Ovary (tissue), 10 donors: ENCODE measurements around the gene ZNF543. TPM values are rescaled to one million over a fixed set of nuclear protein-coding genes. Genes with fewer than 3 reads are reported as not detected.
"Not testable (repeated sequence)": the region's sequence is repeated elsewhere in the genome, so short reads cannot be mapped to it uniquely, and the experiment has no call there.

Experiments used
- DNase-seq, 5 donors: peaks; one replicate each; pipeline ENCODE4 v3.0.0-alpha.2; 2019 to 2020
- H3K27ac ChIP-seq, 2 donors: fragments of 200-600 bp; one replicate each; pipeline versions ENCODE4 v1.5.1 to v1.8.0; 2019 to 2022
- H3K27me3 ChIP-seq: fragments of 200-600 bp; one replicate; pipeline ENCODE4 v1.8.0; 2022
- H3K36me3 ChIP-seq: fragments of 200-600 bp; sonication (generic); one replicate; pipeline ENCODE4 v1.5.1; 2019
- H3K4me1 ChIP-seq: one replicate; pipeline ENCODE4 v1.8.1; 2013; ENCODE audit warnings: mild to moderate bottlenecking, moderate library complexity; ENCODE audit not compliant: insufficient read depth
- H3K4me3 ChIP-seq: fragments of 200-600 bp; sonication (generic); one replicate; pipeline ENCODE4 v1.5.1; 2017
- H3K9me3 ChIP-seq, 2 donors: fragments of 200-600 bp in 1 of 2; sonication (generic) in 1 of 2; one replicate each; pipeline versions ENCODE4 v1.5.1 to v1.8.1; 2013 to 2019; ENCODE audit warnings: mild to moderate bottlenecking in 1 of 2, moderate library complexity in 1 of 2
- EP300 ChIP-seq: sonication (generic); formaldehyde crosslinking; IDR thresholded peaks from one replicate; pipeline ENCODE4 v1.6.1; 2017; ENCODE audit warnings: antibody characterized with exemption
- POLR2A ChIP-seq: fragments of 450-650 bp; IDR thresholded peaks from one replicate; pipeline ENCODE4 v1.6.1; 2017; ENCODE audit warnings: antibody characterized with exemption, mild to moderate bottlenecking, moderate library complexity
- WGBS, 3 donors: extraction: QIAGEN DNeasy Blood & Tissue Kit in 1 of 3; methylation state at CpG; one replicate each; pipeline versions ENCODE4 v1.1.5 to v1.1.7; 2013 to 2017; 5-methylcytosine and 5-hydroxymethylcytosine counted together
- intact Hi-C, 4 donors: fragments of 100-400 bp; cut with DNase I; formaldehyde crosslinking; loops; one replicate each; pipeline versions ENCODE4 v1.11.0 to v1.15.1; 2022 to 2023
- long read RNA-seq, 3 donors: library from polyadenylated mRNA in 2 of 3; unstranded in 2 of 3; transcript quantifications; one replicate each; pipeline ENCODE4 v2.0.0 and lab custom pipeline, GENCODE V29; 2021 to 2026
- polyA plus RNA-seq, 2 donors: library from polyadenylated mRNA; stranded (reverse); fragments of 200-250 nt in 1 of 2; fragments of 350-450 nt in 1 of 2; fragmentation: Illumina TruSeq in 1 of 2; extraction: RNeasy Lipid Tissue Mini Kit (QIAGEN cat#74804) in 1 of 2; gene quantifications; one replicate each; pipeline ENCODE4 v1.2.3, GENCODE V29; 2013 to 2014
- total RNA-seq, 7 donors: library from RNA; depleted of rRNA in 2 of 7; stranded (reverse); fragments of >200 nt in 2 of 7; fragmentation: NEBNext Ultra II Directional in 3 of 7; extraction: Animal tissue kit (Norgen Biotek cat#: 25700) in 3 of 7; gene quantifications; one replicate each; pipeline versions ENCODE4 v1.1.0 to v1.2.4, GENCODE V29; 2016 to 2023
- TF ChIP-seq, protein P1 (sequence below), 3 donors: fragments of 450-650 bp in 2 of 3; fragments of 200-600 bp in 1 of 3; IDR thresholded peaks; one replicate each; pipeline versions ENCODE4 v1.5.1 to v1.8.0; 2016 to 2022; ENCODE audit warnings: antibody characterized with exemption in 3 of 3, mild to moderate bottlenecking in 1 of 3
- donor health status: DM: no; HTN: no; CAD: no; lungs with moderate emphysema.
- donor health status: DM: no; HTN: no; CAD: no.
- donor health status: Bipolar disorder and iron deficiency.
- donor health status: DM: yes; HTN: yes; CAD: no.
- donor health status: DM: no; HTN: no; CAD: no.
- donor health status: DM: yes; HTN: yes; CAD: no.

Gene ZNF543
- total RNA-seq: 10 to 100 TPM in 4 of 7 donors, 1 to 10 TPM in 3; 4.9 to 12.9 (median 10.5) TPM
- 1 to 10 TPM; 4.0 to 4.9 TPM for polyA plus RNA-seq
- long read RNA-seq, donor 1, transcript ZNF543-201 (4 exons, 3,659 nt): major isoform, 8 of 9 reads
- long read RNA-seq, donor 1, partial matches to known transcripts: 0 of 9 reads
- long read RNA-seq, donor 1, other reads (novel, unspliced or antisense): 1 of 9 reads
- long read RNA-seq, donor 2, partial matches to known transcripts: 0 of 4 reads
- long read RNA-seq, donor 2, other reads (novel, unspliced or antisense): 0 of 4 reads
- long read RNA-seq, donor 3, transcript ZNF543-201 (4 exons, 3,659 nt): major isoform, 13 of 13 reads
- long read RNA-seq, donor 3, partial matches to known transcripts: 0 of 13 reads
- long read RNA-seq, donor 3, other reads (novel, unspliced or antisense): 0 of 13 reads

DNA sequence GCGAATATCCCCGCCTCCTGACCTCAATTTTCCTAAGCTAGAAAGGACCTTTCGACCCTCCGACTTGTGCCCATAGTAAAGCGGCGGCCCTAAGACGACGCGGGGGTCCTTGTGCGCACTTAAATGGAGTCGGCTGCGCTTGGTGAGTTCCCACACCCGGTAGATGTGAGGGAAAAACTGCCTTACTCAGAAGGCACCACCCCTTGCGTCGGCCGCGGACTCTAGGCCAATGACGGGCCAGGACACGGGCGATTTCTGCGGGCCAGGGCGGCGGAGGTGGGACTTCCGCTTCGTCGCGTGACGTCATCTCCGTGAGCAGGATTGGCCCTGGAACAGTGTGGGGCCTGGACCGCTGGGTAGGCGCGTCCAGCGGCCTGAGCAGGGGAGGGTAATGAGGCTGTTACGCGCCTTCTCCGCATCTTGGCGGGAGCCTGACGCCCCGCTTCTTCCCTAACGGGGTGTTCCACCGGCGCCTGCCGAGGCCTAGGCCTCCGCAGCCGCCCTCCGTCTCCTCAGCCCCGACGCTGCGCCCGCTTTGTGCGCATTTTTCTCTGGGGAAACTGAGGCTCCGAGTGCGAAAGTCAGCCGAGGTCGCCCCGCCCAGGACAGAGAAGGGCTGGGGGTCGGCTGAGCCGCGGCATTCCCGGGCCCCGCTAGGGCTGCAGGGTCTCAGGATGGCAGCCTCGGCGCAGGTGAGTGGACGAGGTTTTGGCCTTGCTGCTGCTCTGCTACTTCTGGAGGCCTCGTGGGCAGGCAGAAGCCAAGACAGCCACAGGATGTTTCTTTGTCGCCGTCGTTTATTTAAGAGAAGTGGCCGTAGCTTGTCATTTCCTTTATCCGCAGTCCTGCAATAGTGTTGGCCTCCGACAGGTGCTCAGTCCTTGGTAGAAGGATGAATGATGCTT, at the start of gene ZNF543:
TSS of gene ZNF543 (plus strand) at position 293 of the 905 bp plus-strand sequence. CDS start at position 675, 382 bp downstream.
- peak within 1 kb of the TSS; percentile 63 to 81 for H3K27ac ChIP-seq
- peak within 1 kb of the TSS; percentile 75 for H3K4me3 ChIP-seq
- 1% methylated on average over 61 to 71 of the region's 71 CpGs for WGBS, 3 donors
- peak; percentile 93 to 95 (median 94) for DNase-seq
- H3K36me3 ChIP-seq: peaks cover 6% of the 10 kb centered on the region
- TF ChIP-seq POLR2A (peak; percentile 60), EP300 (no peak)
- TF ChIP-seq, protein P1, sequence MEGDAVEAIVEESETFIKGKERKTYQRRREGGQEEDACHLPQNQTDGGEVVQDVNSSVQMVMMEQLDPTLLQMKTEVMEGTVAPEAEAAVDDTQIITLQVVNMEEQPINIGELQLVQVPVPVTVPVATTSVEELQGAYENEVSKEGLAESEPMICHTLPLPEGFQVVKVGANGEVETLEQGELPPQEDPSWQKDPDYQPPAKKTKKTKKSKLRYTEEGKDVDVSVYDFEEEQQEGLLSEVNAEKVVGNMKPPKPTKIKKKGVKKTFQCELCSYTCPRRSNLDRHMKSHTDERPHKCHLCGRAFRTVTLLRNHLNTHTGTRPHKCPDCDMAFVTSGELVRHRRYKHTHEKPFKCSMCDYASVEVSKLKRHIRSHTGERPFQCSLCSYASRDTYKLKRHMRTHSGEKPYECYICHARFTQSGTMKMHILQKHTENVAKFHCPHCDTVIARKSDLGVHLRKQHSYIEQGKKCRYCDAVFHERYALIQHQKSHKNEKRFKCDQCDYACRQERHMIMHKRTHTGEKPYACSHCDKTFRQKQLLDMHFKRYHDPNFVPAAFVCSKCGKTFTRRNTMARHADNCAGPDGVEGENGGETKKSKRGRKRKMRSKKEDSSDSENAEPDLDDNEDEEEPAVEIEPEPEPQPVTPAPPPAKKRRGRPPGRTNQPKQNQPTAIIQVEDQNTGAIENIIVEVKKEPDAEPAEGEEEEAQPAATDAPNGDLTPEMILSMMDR (IDR thresholded peaks at IDR 0.05): peak in 1 of 3 donors; percentile 17
- no peaks in the 10 kb centered on the region for H3K27me3 ChIP-seq
- no peaks in the 10 kb centered on the region for H3K4me1 ChIP-seq
- peaks cover 7 to 24% of the 10 kb centered on the region in 2 donors for H3K9me3 ChIP-seq
- intact Hi-C loops: no loop called here

DNA sequence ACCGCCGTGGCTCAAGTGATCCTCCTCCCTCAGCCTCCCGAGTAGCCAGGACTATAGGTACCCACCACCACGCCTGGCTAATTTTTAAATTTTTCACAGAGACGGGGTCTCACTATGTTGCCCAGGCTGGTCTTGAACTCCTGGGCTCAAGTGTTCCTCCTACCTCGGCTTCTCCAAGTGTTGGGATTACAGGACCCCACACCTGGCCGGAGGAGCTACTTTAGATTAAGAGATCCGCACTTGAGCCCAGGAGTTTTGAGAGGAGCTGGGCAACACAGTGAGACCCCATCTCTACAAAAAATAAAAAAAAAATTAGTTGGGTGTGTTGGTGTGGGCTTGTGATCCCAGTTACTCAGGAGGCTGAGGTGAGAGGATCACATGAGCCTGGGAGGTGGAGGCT, 49.0 kb upstream of the ZNF543 start:
- no peaks in the 10 kb centered on the region for H3K36me3 ChIP-seq
- DNase-seq: no peak
- WGBS, 3 donors: 95 to 97% (median 96%) methylated on average over 8 of the region's 8 CpGs
- H3K4me3 ChIP-seq: no peak overlapping the region
- H3K27ac ChIP-seq: no peak overlapping the region
- H3K4me1 ChIP-seq: no peaks in the 10 kb centered on the region
- intact Hi-C loops: no loop called here
- no peaks in the 10 kb centered on the region for H3K27me3 ChIP-seq
- no peaks in the 10 kb centered on the region for H3K9me3 ChIP-seq
- TF ChIP-seq POLR2A: no peak
- no peak for TF ChIP-seq EP300
- TF ChIP-seq, protein P1 (IDR thresholded peaks at IDR 0.05): no peak

DNA sequence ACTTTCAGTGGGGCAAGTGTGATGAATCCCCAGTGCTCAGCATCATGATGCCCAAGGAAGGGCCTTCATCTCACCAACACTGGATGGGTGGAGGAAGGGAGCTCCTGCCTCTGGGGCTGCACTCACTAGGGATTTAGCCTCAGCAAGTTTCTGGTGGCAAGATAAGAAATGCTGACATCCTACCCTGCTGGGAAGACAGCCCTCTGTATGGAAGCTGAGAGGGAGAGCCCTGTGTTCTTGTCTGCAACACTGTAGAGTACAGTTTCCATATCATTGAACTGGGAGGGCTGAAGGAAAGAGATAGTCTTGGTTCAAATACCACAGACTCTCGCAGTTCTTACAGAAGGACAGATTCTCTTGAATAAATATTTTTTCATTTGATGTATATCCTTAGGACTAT, 47.3 kb upstream of the ZNF543 start:
- TF ChIP-seq EP300: no peak
- TF ChIP-seq, protein P1 (IDR thresholded peaks at IDR 0.05): no peak
- no peak for TF ChIP-seq POLR2A

DNA sequence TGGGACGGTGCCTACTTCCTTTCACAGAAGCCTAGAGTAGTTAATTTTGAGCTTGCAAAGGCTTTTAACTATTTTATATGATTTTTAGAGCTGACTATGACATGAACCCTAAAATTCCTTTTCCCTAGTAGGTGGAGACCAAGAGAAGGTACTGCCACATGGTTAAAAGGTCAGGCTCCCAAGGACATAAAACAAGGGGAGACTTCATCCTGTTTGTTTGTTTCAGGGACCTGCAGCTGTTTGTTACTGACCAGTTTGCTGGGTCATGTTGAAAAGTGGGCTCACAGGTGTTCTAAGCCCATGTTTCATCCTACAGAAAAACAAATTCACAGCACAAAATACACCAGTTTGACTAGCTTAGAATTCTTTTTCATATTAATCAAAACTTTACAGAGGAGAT, 43.8 kb upstream of the ZNF543 start:
- Histone ChIP-seq H3K9me3 (no peaks in the 10 kb centered on the region), H3K36me3 (no peaks in the 10 kb centered on the region), H3K27ac (no peak overlapping the region), H3K4me3 (no peak overlapping the region), H3K4me1 (no peaks in the 10 kb centered on the region), H3K27me3 (no peaks in the 10 kb centered on the region)
- intact Hi-C loops: no loop called here
- 52 to 60% (median 57%) methylated on average over 1 of the region's 1 CpG for WGBS, 3 donors
- no peak for TF ChIP-seq POLR2A
- TF ChIP-seq, protein P1 (IDR thresholded peaks at IDR 0.05): no peak
- no peak for TF ChIP-seq EP300
- DNase-seq: no peak

More for the DNA sequence above, 47.3 kb upstream of the ZNF543 start:
- intact Hi-C loops: no loop called here
- no peak for DNase-seq
- Histone ChIP-seq H3K36me3 (no peaks in the 10 kb centered on the region), H3K4me1 (no peaks in the 10 kb centered on the region), H3K27ac (no peak overlapping the region), H3K9me3 (no peaks in the 10 kb centered on the region), H3K4me3 (no peak overlapping the region), H3K27me3 (no peaks in the 10 kb centered on the region)
- 42 to 97% (median 93%) methylated on average over 1 of the region's 1 CpG for WGBS, 3 donors

DNA sequence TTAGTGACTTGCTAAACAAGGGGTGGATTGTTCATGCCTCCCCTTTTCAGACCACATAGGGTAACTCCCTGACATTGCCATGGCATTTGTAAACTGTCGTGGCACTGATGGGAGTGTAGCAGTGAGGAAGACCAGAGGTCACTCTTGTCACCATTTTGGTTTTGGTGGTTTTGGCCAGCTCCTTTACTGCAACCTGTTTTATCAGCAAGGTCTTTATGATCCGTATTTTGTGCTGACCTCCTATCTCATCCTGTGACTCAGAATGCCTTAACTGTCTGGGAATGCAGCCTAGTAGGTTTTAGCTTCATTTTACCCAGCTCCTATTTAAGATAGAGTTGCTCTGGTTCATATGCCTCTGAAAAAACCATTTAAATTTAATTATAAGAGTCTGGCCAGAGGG, 41.8 kb upstream of the ZNF543 start:
- H3K27me3 ChIP-seq, DNase-seq, H3K4me1 ChIP-seq, H3K9me3 ChIP-seq, intact Hi-C loops, H3K36me3 ChIP-seq, H3K27ac ChIP-seq, H3K4me3 ChIP-seq: not testable (repeated sequence)
- 14 to 64% (median 59%) methylated on average over 2 of the region's 2 CpGs for WGBS, 3 donors
